Ovary (tissue), 9 donors: ENCODE measurements around the gene LRPPRC. TPM values are rescaled to one million over a fixed set of nuclear protein-coding genes. Genes with fewer than 3 reads are reported as not detected.

Source experiments
- DNase-seq, 5 donors: peaks; one replicate each; pipeline ENCODE4 v3.0.0-alpha.2; 2019 to 2020
- H3K27ac ChIP-seq, 2 donors: fragments of 200-600 bp; one replicate each; pipeline versions ENCODE4 v1.5.1 to v1.8.0; 2019 to 2022
- H3K27me3 ChIP-seq: fragments of 200-600 bp; one replicate; pipeline ENCODE4 v1.8.0; 2022
- H3K36me3 ChIP-seq: fragments of 200-600 bp; sonication (generic); one replicate; pipeline ENCODE4 v1.5.1; 2019
- H3K4me1 ChIP-seq: one replicate; pipeline ENCODE4 v1.8.1; 2013; ENCODE audit warnings: mild to moderate bottlenecking, moderate library complexity; ENCODE audit not compliant: insufficient read depth
- H3K4me3 ChIP-seq: fragments of 200-600 bp; sonication (generic); one replicate; pipeline ENCODE4 v1.5.1; 2017
- H3K9me3 ChIP-seq, 2 donors: fragments of 200-600 bp in 1 of 2; sonication (generic) in 1 of 2; one replicate each; pipeline versions ENCODE4 v1.5.1 to v1.8.1; 2013 to 2019; ENCODE audit warnings: mild to moderate bottlenecking in 1 of 2, moderate library complexity in 1 of 2
- EP300 ChIP-seq: sonication (generic); formaldehyde crosslinking; IDR thresholded peaks from one replicate; pipeline ENCODE4 v1.6.1; 2017; ENCODE audit warnings: antibody characterized with exemption
- POLR2A ChIP-seq: fragments of 450-650 bp; IDR thresholded peaks from one replicate; pipeline ENCODE4 v1.6.1; 2017; ENCODE audit warnings: antibody characterized with exemption, mild to moderate bottlenecking, moderate library complexity
- WGBS, 3 donors: extraction: QIAGEN DNeasy Blood & Tissue Kit in 1 of 3; methylation state at CpG; one replicate each; pipeline versions ENCODE4 v1.1.5 to v1.1.7; 2013 to 2017; 5-methylcytosine and 5-hydroxymethylcytosine counted together
- intact Hi-C, 4 donors: fragments of 100-400 bp; cut with DNase I; formaldehyde crosslinking; loops; one replicate each; pipeline versions ENCODE4 v1.11.0 to v1.15.1; 2022 to 2023
- polyA plus RNA-seq, 2 donors: library from polyadenylated mRNA; stranded (reverse); fragments of 200-250 nt in 1 of 2; fragments of 350-450 nt in 1 of 2; fragmentation: Illumina TruSeq in 1 of 2; extraction: RNeasy Lipid Tissue Mini Kit (QIAGEN cat#74804) in 1 of 2; gene quantifications; one replicate each; pipeline ENCODE4 v1.2.3, GENCODE V29; 2013 to 2014
- total RNA-seq, 7 donors: library from RNA; depleted of rRNA in 2 of 7; stranded (reverse); fragments of >200 nt in 2 of 7; fragmentation: NEBNext Ultra II Directional in 3 of 7; extraction: Animal tissue kit (Norgen Biotek cat#: 25700) in 3 of 7; gene quantifications; one replicate each; pipeline versions ENCODE4 v1.1.0 to v1.2.4, GENCODE V29; 2016 to 2023
- TF ChIP-seq, protein P1 (sequence below), 3 donors: fragments of 450-650 bp in 2 of 3; fragments of 200-600 bp in 1 of 3; IDR thresholded peaks; one replicate each; pipeline versions ENCODE4 v1.5.1 to v1.8.0; 2016 to 2022; ENCODE audit warnings: antibody characterized with exemption in 3 of 3, mild to moderate bottlenecking in 1 of 3
- donor health status: DM: no; HTN: no; CAD: no; lungs with moderate emphysema.
- donor health status: DM: no; HTN: no; CAD: no.
- donor health status: Bipolar disorder and iron deficiency.
- donor health status: DM: yes; HTN: yes; CAD: no.
- donor health status: DM: no; HTN: no; CAD: no.
- donor health status: DM: yes; HTN: yes; CAD: no.

The LRPPRC gene
- total and polyA plus RNA-seq, 9 donors: 27.6 to 74.9 (median 66.9) TPM

DNA sequence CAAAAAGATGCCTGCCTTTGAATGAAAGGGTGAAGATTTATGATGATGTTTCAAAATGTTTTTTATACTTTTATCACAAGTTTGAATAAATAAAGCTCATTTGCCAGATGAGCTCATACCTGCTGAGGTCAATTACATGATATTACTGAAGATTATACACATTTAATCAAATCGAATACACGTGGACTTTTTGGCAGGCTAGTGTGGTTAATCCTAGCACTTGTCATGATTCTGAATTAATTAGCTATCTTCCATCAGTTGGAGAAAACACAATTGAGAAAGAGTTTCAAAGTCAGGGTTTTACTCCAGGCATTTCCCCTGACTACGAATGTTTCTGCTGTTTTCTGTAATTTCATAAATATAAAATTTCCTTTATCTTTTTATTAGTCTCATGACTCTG, 54.4 kb downstream of the LRPPRC start:
- TF ChIP-seq, protein P1, sequence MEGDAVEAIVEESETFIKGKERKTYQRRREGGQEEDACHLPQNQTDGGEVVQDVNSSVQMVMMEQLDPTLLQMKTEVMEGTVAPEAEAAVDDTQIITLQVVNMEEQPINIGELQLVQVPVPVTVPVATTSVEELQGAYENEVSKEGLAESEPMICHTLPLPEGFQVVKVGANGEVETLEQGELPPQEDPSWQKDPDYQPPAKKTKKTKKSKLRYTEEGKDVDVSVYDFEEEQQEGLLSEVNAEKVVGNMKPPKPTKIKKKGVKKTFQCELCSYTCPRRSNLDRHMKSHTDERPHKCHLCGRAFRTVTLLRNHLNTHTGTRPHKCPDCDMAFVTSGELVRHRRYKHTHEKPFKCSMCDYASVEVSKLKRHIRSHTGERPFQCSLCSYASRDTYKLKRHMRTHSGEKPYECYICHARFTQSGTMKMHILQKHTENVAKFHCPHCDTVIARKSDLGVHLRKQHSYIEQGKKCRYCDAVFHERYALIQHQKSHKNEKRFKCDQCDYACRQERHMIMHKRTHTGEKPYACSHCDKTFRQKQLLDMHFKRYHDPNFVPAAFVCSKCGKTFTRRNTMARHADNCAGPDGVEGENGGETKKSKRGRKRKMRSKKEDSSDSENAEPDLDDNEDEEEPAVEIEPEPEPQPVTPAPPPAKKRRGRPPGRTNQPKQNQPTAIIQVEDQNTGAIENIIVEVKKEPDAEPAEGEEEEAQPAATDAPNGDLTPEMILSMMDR (IDR thresholded peaks at IDR 0.05): no peak
- TF ChIP-seq POLR2A (no peak), EP300 (no peak)
- H3K4me1 ChIP-seq: no peaks in the 10 kb centered on the region
- H3K27ac ChIP-seq: no peak overlapping the region
- intact Hi-C loops: no loop called here
- H3K36me3 ChIP-seq: no peaks in the 10 kb centered on the region
- H3K27me3 ChIP-seq: no peaks in the 10 kb centered on the region
- no peaks in the 10 kb centered on the region for H3K9me3 ChIP-seq
- H3K4me3 ChIP-seq: no peak overlapping the region
- 66 to 68% (median 68%) methylated on average over 3 of the region's 3 CpGs for WGBS, 3 donors
- no peak for DNase-seq

DNA sequence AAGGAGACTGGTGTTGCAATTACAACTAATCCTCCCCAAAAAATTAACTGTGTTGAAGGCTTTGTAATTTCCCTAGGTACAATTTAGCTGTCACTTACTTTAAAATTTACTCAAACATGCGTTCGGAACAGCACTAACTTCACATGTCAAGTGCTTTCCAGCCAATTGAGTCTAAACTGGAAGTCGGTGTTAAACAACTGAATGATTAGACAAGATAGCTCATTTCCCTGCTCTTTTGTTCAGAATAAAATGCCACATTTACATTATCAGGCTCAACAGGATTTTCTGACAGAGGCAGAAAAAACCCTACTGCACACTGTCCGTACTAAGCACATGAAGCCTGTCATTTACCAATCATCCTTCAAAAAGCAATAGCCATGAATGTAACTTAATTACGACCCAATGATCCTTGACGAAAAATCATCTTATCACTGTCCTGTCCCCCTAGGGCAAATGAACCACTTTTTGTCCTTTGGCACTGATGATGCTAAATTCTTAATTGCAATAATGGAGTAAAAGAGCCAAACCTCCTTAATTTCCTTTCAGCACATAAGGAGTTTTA, 56.0 kb downstream of the LRPPRC start:
- no peaks in the 10 kb centered on the region for H3K4me1 ChIP-seq
- no peaks in the 10 kb centered on the region for H3K36me3 ChIP-seq
- H3K27ac ChIP-seq: no peak overlapping the region
- intact Hi-C loops: no loop called here
- H3K27me3 ChIP-seq: no peaks in the 10 kb centered on the region
- TF ChIP-seq, protein P1 (IDR thresholded peaks at IDR 0.05): no peak
- TF ChIP-seq EP300: no peak
- no peak for TF ChIP-seq POLR2A
- H3K9me3 ChIP-seq: no peaks in the 10 kb centered on the region
- WGBS, 3 donors: 93 to 97% (median 94%) methylated on average over 6 of the region's 6 CpGs
- no peak for DNase-seq
- no peak overlapping the region for H3K4me3 ChIP-seq

DNA sequence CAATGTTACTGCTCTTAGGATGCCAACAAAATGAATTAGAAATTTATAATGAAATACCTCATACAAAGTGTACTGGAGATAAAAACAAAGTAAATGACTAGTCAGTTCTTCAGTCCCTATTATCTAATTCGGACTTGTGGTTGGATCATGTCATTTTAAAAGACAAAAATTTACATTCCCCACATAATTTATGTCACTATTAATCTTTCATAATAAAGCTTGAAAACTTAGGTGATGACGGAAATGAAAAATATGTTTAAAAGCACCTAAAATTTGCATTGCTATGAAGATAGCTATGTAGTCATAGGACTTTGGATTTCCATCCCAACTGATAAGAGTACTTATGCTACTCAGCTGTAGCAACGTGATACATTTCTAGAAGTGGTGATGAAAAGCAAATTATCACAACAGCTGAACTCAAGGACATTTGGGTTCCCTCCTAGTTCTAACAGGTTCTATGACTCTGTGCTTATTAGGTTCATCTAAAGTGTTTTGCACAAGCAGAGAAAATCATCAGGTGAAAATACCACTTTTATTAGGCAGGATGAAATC, 58.4 kb downstream of the LRPPRC start:
- Histone ChIP-seq H3K27me3 (no peaks in the 10 kb centered on the region), H3K9me3 (no peaks in the 10 kb centered on the region), H3K27ac (no peak overlapping the region), H3K4me1 (no peaks in the 10 kb centered on the region), H3K36me3 (no peaks in the 10 kb centered on the region), H3K4me3 (no peak overlapping the region)
- no peak for DNase-seq
- intact Hi-C loops: no loop called here
- TF ChIP-seq POLR2A: no peak
- TF ChIP-seq, protein P1 (IDR thresholded peaks at IDR 0.05): no peak
- no peak for TF ChIP-seq EP300
- whole genome bisulfite sequencing, 3 donors: 36 to 54% (median 46%) methylated on average over 3 of the region's 3 CpGs

DNA sequence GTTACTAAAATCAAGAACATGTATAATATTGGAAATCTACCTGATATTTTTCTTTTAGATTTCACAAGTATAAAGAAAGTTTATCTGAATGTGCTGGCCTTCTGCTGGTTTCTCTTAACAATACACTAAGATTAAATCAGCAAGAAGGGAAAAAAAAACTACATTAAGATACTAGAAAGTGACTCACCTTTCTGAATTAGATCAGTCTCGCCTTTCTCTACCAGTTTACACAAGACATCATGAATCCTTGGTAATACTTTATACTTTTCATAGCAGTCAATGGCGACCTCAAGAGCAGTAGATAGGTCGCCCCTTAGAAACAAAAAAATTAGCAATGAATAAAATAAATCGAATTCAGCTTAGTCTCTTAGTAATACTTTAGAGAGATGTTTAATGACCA, 61.2 kb downstream of the LRPPRC start:
- intact Hi-C loops: no loop called here
- TF ChIP-seq, protein P1 (IDR thresholded peaks at IDR 0.05): no peak
- TF ChIP-seq EP300 (no peak), POLR2A (no peak)
- Histone ChIP-seq H3K9me3 (no peaks in the 10 kb centered on the region), H3K4me3 (no peak overlapping the region), H3K36me3 (no peaks in the 10 kb centered on the region), H3K4me1 (no peaks in the 10 kb centered on the region), H3K27ac (no peak overlapping the region), H3K27me3 (no peaks in the 10 kb centered on the region)
- DNase-seq: no peak
- WGBS, 3 donors: 93 to 95% (median 94%) methylated on average over 4 of the region's 4 CpGs
